HEK293T (cell line): ENCODE measurements around the gene RGS11.

ENCODE experiments used
- BHLHE40 ChIP-seq: fragments of 450-650 bp; IDR thresholded peaks from 2 replicates; pipeline ENCODE4 v1.6.1; 2016; ENCODE audit warnings: mild to moderate bottlenecking, moderate library complexity, borderline replicate concordance
- FOXM1 ChIP-seq: fragments of 450-650 bp; IDR thresholded peaks from 2 replicates; pipeline ENCODE4 v1.6.1; 2017; ENCODE audit warnings: mild to moderate bottlenecking, borderline replicate concordance
- LEF1 ChIP-seq: fragments of 450-650 bp; IDR thresholded peaks from 2 replicates; pipeline ENCODE4 v1.6.1; 2017; ENCODE audit warnings: mild to moderate bottlenecking, borderline replicate concordance
- SUZ12 ChIP-seq: fragments of 450-650 bp; IDR thresholded peaks from 2 replicates; pipeline ENCODE4 v1.6.1; 2016; ENCODE audit warnings: mild to moderate bottlenecking
- ZNF384 ChIP-seq: fragments of 450-650 bp; IDR thresholded peaks from 2 replicates; pipeline ENCODE4 v1.6.1; 2016

GRCh38 chr16:263182-263774, 12.5 kb downstream of the RGS11 start:
- TF ChIP-seq LEF1 (no peak), ZNF384 (no peak), SUZ12 (no peak), BHLHE40 (no peak), FOXM1 (no peak)
